ENCODE results near the gene KCNK7. TPM values are rescaled to one million over a fixed set of nuclear protein-coding genes. Genes with fewer than 3 reads are reported as not detected.

KCNK7 gene
- total RNA-seq, 2 donors from 2014 or later = 0.39 TPM; not detected in 1

DNA sequence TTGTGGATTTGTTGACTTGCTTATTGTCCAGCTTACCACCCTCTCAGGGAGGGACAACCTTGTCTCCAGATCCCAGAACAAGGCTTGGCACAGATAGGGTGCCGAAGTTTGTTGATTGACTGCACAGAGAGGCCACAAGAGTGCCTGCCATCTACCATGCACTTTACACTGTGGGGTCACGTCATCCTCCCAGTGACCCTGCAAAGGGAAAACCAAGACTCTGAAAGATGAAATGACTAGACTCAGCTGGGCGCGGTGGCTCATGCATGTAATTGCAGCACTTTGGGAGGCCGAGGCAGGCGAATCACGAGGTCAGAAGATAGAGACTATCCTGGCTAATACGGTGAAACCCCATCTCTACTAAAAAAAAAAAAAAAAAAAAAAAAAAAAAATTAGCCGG is 32.8 kb downstream of the KCNK7 start:
- no peak overlapping the region for H3K4me3 ChIP-seq
- H3K27ac ChIP-seq = no peak overlapping the region
- no peaks in the 10 kb centered on the region for H3K9me3 ChIP-seq
- H3K4me1 ChIP-seq = peaks cover 0 to 39% of the 10 kb centered on the region in 2 donors
- TF ChIP-seq, protein P1, sequence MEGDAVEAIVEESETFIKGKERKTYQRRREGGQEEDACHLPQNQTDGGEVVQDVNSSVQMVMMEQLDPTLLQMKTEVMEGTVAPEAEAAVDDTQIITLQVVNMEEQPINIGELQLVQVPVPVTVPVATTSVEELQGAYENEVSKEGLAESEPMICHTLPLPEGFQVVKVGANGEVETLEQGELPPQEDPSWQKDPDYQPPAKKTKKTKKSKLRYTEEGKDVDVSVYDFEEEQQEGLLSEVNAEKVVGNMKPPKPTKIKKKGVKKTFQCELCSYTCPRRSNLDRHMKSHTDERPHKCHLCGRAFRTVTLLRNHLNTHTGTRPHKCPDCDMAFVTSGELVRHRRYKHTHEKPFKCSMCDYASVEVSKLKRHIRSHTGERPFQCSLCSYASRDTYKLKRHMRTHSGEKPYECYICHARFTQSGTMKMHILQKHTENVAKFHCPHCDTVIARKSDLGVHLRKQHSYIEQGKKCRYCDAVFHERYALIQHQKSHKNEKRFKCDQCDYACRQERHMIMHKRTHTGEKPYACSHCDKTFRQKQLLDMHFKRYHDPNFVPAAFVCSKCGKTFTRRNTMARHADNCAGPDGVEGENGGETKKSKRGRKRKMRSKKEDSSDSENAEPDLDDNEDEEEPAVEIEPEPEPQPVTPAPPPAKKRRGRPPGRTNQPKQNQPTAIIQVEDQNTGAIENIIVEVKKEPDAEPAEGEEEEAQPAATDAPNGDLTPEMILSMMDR (IDR thresholded peaks at IDR 0.05) = no peak
- no peak for DNase-seq (ENCODE audit: low spot score)
- peaks cover 2% of the 10 kb centered on the region for H3K36me3 ChIP-seq
- H3K27me3 ChIP-seq = no peaks in the 10 kb centered on the region

DNA sequence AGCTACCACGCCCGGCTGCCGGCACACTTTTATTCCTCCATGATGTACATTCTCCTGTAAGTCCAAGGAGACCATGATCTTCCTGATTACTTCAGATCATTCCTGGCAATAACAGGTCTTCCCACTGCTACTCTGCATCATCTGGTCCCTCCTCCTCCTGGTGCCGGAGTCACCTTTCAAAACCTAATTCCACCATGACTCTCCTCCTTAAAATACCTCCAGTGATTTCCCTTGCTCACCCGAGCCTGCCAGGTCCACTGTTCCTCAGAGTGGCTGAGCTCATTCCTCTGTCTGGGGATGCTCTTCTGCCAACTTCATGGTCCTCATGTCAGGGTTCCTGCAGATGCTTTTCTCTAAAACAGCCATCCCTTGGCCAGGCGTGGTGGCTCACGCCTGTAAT is 33.6 kb downstream of the KCNK7 start:
- no peaks in the 10 kb centered on the region for H3K9me3 ChIP-seq
- TF ChIP-seq, protein P1 (IDR thresholded peaks at IDR 0.05) = no peak

DNA sequence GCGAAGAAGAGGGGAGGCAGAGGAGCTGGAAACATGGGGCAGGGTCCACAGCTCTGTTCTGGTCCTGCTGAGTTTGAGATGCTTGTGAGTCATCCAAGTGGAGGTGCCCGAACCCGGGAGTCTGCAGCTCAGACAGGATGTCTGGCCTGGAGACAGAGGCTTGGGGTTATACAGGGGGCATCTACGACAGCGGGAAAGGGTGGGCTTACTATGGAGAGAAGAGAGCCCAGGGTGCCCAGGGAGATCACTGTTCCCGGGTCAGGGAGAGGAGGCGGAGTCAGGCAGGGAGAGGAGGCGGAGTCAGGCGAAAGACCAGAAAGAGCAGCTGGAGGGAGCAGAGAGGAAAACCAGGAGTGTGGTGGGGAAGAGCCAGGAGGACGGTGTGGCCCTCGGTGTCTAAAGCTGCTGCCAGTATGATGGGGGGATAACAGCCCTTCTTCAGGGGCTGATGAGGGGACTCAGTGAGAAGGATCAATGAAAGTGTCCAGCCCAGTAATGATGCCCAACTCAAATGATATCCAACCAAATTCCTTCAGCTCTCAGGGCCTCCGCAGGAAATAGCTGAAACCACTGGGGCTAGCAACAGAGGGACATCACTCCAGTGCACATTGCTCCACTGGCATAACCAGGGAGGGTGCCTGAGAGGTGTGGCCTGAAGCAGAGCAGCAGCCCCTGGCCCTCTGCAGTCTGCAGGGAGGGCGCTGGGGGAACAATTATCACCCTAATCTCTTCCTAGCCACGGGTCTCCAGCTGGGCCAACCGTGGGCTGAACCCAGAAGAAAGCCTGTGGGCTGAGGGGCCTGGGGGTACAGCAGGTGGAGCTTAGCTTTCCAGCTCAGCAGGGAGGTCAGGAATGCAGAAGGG is 34.8 kb downstream of the KCNK7 start:
- Histone ChIP-seq H3K36me3 (no peaks in the 10 kb centered on the region), H3K9me3 (no peaks in the 10 kb centered on the region), H3K4me1 (peaks cover 0 to 47% of the 10 kb centered on the region in 2 donors), H3K27me3 (no peaks in the 10 kb centered on the region), H3K4me3 (no peak overlapping the region), H3K27ac (peak overlapping the region; percentile 98)
- DNase-seq (ENCODE audit: low spot score) = no peak
- TF ChIP-seq, protein P1 (IDR thresholded peaks at IDR 0.05) = no peak

More for the DNA sequence above, 33.6 kb downstream of the KCNK7 start:
- no peaks in the 10 kb centered on the region for H3K36me3 ChIP-seq
- H3K27me3 ChIP-seq = no peaks in the 10 kb centered on the region
- no peak for DNase-seq (ENCODE audit: low spot score)
- peaks cover 0 to 37% of the 10 kb centered on the region in 2 donors for H3K4me1 ChIP-seq
- H3K4me3 ChIP-seq = no peak overlapping the region
- no peak overlapping the region for H3K27ac ChIP-seq

DNA sequence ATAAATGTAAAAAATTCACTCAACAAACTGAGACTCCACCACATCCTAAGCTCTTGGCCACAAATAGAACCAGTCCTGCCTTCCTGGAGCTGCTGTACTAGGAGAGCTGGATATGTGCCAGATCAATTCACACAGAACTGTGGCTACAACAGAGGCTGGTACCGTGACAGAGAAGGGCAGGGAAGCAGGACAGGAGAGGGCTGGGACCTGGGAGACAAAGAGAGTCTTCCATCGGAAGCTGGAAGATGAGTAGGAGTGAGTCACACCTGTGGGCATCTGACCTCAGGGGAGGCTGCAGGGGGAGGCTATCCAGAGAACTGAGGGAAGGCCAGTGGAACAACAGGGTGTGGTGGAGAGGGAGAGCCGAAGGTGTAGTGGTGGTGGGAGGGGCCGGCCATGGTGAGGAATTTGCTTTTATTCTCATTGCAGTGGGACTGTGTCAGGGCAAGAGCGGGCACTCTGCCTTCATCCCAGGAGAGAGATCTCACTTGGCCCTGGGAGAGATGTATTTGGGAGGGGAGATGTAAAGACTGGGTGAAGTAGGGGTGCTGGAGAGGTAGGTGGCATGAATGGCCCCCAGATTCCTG is 35.6 kb downstream of the KCNK7 start:
- Histone ChIP-seq H3K4me1 (peaks cover 0 to 55% of the 10 kb centered on the region in 2 donors), H3K9me3 (no peaks in the 10 kb centered on the region)
- TF ChIP-seq, protein P1 (IDR thresholded peaks at IDR 0.05) = no peak

DNA sequence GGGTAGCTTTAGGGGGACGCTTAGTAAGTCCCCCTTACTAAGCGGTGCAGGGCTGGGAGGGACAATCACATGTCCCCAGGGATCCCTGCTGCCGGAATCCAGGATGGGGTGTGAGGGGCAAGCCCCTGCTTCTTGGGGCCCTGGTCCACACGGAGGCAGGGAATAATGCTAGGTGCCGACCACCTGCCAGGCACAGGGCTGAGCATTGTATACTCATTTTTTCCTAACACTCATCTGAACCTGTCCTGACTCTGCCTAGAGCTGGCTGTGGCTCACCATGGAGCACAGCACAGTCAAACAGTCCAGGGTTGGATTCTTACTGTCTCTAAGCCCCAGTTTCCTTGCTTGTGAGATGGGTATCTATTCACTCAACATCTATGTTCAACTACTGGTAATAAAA is 36.1 kb downstream of the KCNK7 start:
- TF ChIP-seq, protein P1 (IDR thresholded peaks at IDR 0.05) = no peak
- Histone ChIP-seq H3K27ac (peak overlapping the region; percentile 98), H3K4me3 (no peak overlapping the region), H3K9me3 (no peaks in the 10 kb centered on the region), H3K4me1 (peaks cover 0 to 60% of the 10 kb centered on the region in 2 donors), H3K36me3 (no peaks in the 10 kb centered on the region), H3K27me3 (no peaks in the 10 kb centered on the region)
- no peak for DNase-seq (ENCODE audit: low spot score)

More for the DNA sequence above, 35.6 kb downstream of the KCNK7 start:
- H3K27me3 ChIP-seq = no peaks in the 10 kb centered on the region
- H3K36me3 ChIP-seq = no peaks in the 10 kb centered on the region
- H3K27ac ChIP-seq = peak overlapping the region; percentile 98
- DNase-seq (ENCODE audit: low spot score) = no peak
- H3K4me3 ChIP-seq = no peak overlapping the region

All from right atrium auricular region (tissue), 2 donors.